HEK293 (cell line): ENCODE measurements around the gene AGAP1.

ENCODE experiments used
- CTCF ChIA-PET: fragments of 350-600 bp; formaldehyde crosslinking; extraction: SDS; loops from one replicate; lab custom pipeline; 2021; ENCODE audit warnings: antibody characterized with exemption; lab: Yijun Ruan, JAX
- POLR2A ChIA-PET: fragments of 300-600 bp; formaldehyde crosslinking; extraction: SDS; loops from one replicate; lab custom pipeline; 2020; ENCODE audit warnings: antibody characterized with exemption, inconsistent platforms; lab: Yijun Ruan, JAX
- H3K27ac ChIP-seq: fragments of 200-500 bp; sonication (Bioruptor generic); 2 replicates; pipeline ENCODE4 v1.5.1; 2014; ENCODE audit warnings: low read depth, low read length, control low read depth, inconsistent platforms; ENCODE audit errors: extremely low read depth
- H3K36me3 ChIP-seq, 2 experiments: fragments of 200-500 bp in 1 of 2; sonication (Bioruptor generic) in 1 of 2; 1 replicate in 1 of 2; 2 replicates in 1 of 2; pipeline ENCODE4 v1.5.1; 2014 to 2017; ENCODE audit warnings: inconsistent platforms in 2 of 2, low read length in 2 of 2; ENCODE audit not compliant: control insufficient read depth in 2 of 2, insufficient read depth in 1 of 2
- H3K4me1 ChIP-seq: fragments of 200-500 bp; sonication (Bioruptor generic); 2 replicates; pipeline ENCODE4 v1.5.1; 2014; ENCODE audit warnings: mild to moderate bottlenecking, low read length, inconsistent platforms; ENCODE audit not compliant: control insufficient read depth, insufficient read depth
- H3K4me3 ChIP-seq: 2 replicates; pipeline ENCODE4 v1.5.1; 2011; ENCODE audit warnings: low read depth, mild to moderate bottlenecking, control low read depth, low read length, moderate library complexity
- H3K9me3 ChIP-seq: fragments of 200-500 bp; sonication (Bioruptor generic); 2 replicates; pipeline ENCODE4 v1.5.1; 2014; ENCODE audit warnings: low read depth, low read length, inconsistent platforms; ENCODE audit not compliant: control insufficient read depth, insufficient read depth
- GLI2 ChIP-seq: fragments of 450-650 bp; formaldehyde crosslinking; IDR thresholded peaks from 2 replicates; pipeline ENCODE4; 2017; ENCODE audit warnings: missing biosample characterization, missing genetic modification characterization, low read depth, borderline replicate concordance
- REST ChIP-seq: fragments of 450-650 bp; formaldehyde crosslinking; IDR thresholded peaks from 2 replicates; pipeline ENCODE4 v1.5.1; 2016; ENCODE audit warnings: missing biosample characterization, missing genetic modification characterization
- SP3 ChIP-seq: fragments of 450-650 bp; formaldehyde crosslinking; IDR thresholded peaks from 2 replicates; pipeline ENCODE4 v1.5.1; 2016; ENCODE audit warnings: missing biosample characterization, missing genetic modification characterization
- TSHZ1 ChIP-seq: fragments of 450-650 bp; formaldehyde crosslinking; IDR thresholded peaks from 2 replicates; pipeline ENCODE4 v1.5.1; 2016; ENCODE audit warnings: missing biosample characterization, missing genetic modification characterization, borderline replicate concordance
- ZBTB7A ChIP-seq: fragments of 450-650 bp; formaldehyde crosslinking; IDR thresholded peaks from 2 replicates; pipeline ENCODE4 v1.5.1; 2016; ENCODE audit warnings: low read depth, missing biosample characterization, missing genetic modification characterization
- ZFHX2 ChIP-seq: fragments of 450-650 bp; formaldehyde crosslinking; conservative IDR thresholded peaks from 2 replicates; pipeline ENCODE4 v1.5.1; 2016; ENCODE audit warnings: missing biosample characterization, missing genetic modification characterization
- ZNF114 ChIP-seq: fragments of 450-650 bp; formaldehyde crosslinking; IDR thresholded peaks from 2 replicates; pipeline ENCODE4 v1.5.0; 2017; ENCODE audit warnings: missing biosample characterization, missing genetic modification characterization
- ZNF121 ChIP-seq: fragments of 450-650 bp; formaldehyde crosslinking; IDR thresholded peaks from 2 replicates; pipeline ENCODE4 v1.5.1; 2016; ENCODE audit warnings: missing biosample characterization, missing genetic modification characterization
- ZNF138 ChIP-seq: fragments of 450-650 bp; formaldehyde crosslinking; IDR thresholded peaks from 2 replicates; pipeline ENCODE4 v1.5.1; 2016; ENCODE audit warnings: missing biosample characterization, missing genetic modification characterization, borderline replicate concordance
- ZNF140 ChIP-seq: fragments of 450-650 bp; formaldehyde crosslinking; IDR thresholded peaks from 2 replicates; pipeline ENCODE4 v1.5.1; 2016; ENCODE audit warnings: missing biosample characterization, missing genetic modification characterization
- ZNF184 ChIP-seq: fragments of 450-650 bp; IDR thresholded peaks from 2 replicates; pipeline ENCODE4 v1.5.1; 2018; ENCODE audit warnings: missing biosample characterization, mild to moderate bottlenecking, missing genetic modification characterization
- ZNF266 ChIP-seq: fragments of 450-650 bp; formaldehyde crosslinking; IDR thresholded peaks from 2 replicates; pipeline ENCODE4 v1.5.1; 2016; ENCODE audit warnings: missing biosample characterization, missing genetic modification characterization, low read depth
- ZNF280C ChIP-seq: fragments of 450-650 bp; formaldehyde crosslinking; IDR thresholded peaks from 2 replicates; pipeline ENCODE4 v1.5.1; 2016; ENCODE audit warnings: missing biosample characterization, missing genetic modification characterization
- ZNF350 ChIP-seq: fragments of 450-650 bp; formaldehyde crosslinking; IDR thresholded peaks from 2 replicates; pipeline ENCODE4 v1.5.0; 2017; ENCODE audit warnings: missing biosample characterization, mild to moderate bottlenecking, missing genetic modification characterization
- ZNF362 ChIP-seq: fragments of 450-650 bp; formaldehyde crosslinking; IDR thresholded peaks from 2 replicates; pipeline ENCODE4 v1.5.1; 2016; ENCODE audit warnings: missing biosample characterization, missing genetic modification characterization
- ZNF391 ChIP-seq: fragments of 450-650 bp; formaldehyde crosslinking; IDR thresholded peaks from 2 replicates; pipeline ENCODE4 v1.5.1; 2016; ENCODE audit warnings: low read depth, missing biosample characterization, missing genetic modification characterization, borderline replicate concordance
- ZNF529 ChIP-seq: fragments of 450-650 bp; formaldehyde crosslinking; IDR thresholded peaks from 2 replicates; pipeline ENCODE4 v1.5.1; 2017; ENCODE audit warnings: missing genetic modification characterization, missing biosample characterization; ENCODE audit not compliant: insufficient replicate concordance
- ZNF561 ChIP-seq: fragments of 450-650 bp; IDR thresholded peaks from 2 replicates; pipeline ENCODE4 v1.5.1; 2018; ENCODE audit warnings: missing biosample characterization, missing genetic modification characterization, borderline replicate concordance
- ZNF571 ChIP-seq: fragments of 450-650 bp; formaldehyde crosslinking; IDR thresholded peaks from 2 replicates; pipeline ENCODE4 v1.5.0; 2017; ENCODE audit warnings: missing biosample characterization, missing genetic modification characterization
- ZNF580 ChIP-seq: fragments of 450-650 bp; formaldehyde crosslinking; IDR thresholded peaks from 2 replicates; pipeline ENCODE4 v1.5.1; 2016; ENCODE audit warnings: missing biosample characterization, missing genetic modification characterization
- ZNF629 ChIP-seq: fragments of 450-650 bp; formaldehyde crosslinking; IDR thresholded peaks from 2 replicates; pipeline ENCODE4 v1.5.1; 2017; ENCODE audit warnings: missing biosample characterization, missing genetic modification characterization
- ZNF654 ChIP-seq: fragments of 450-650 bp; formaldehyde crosslinking; IDR thresholded peaks from 2 replicates; pipeline ENCODE4 v1.5.1; 2016; ENCODE audit warnings: low read depth, missing biosample characterization, missing genetic modification characterization
- ZNF692 ChIP-seq: fragments of 450-650 bp; formaldehyde crosslinking; IDR thresholded peaks from 2 replicates; pipeline ENCODE4 v1.5.1; 2016; ENCODE audit warnings: missing biosample characterization, missing genetic modification characterization
- ZNF701 ChIP-seq: fragments of 450-650 bp; formaldehyde crosslinking; IDR thresholded peaks from 2 replicates; pipeline ENCODE4 v1.5.1; 2016; ENCODE audit warnings: missing biosample characterization, missing genetic modification characterization
- ZNF785 ChIP-seq: fragments of 450-650 bp; formaldehyde crosslinking; IDR thresholded peaks from 2 replicates; pipeline ENCODE4 v1.5.1; 2016; ENCODE audit warnings: missing biosample characterization, missing genetic modification characterization
- ZXDB ChIP-seq: fragments of 450-650 bp; formaldehyde crosslinking; IDR thresholded peaks from 2 replicates; pipeline ENCODE4 v1.5.1; 2016; ENCODE audit warnings: missing biosample characterization, missing genetic modification characterization

AGAP1 gene

GRCh38 chr2:235627682-235628081 lies 133.8 kb downstream of the AGAP1 start (continued):
- TF ChIP-seq ZNF280C (no peak), ZNF266 (tag by site-specific recombination) (no peak), ZNF350 (no peak), ZNF629 (tag by site-specific recombination) (no peak), ZNF391 (tag by site-specific recombination) (no peak), SP3 (tag by site-specific recombination) (no peak), ZNF701 (tag by site-specific recombination) (no peak), ZNF184 (tag by site-specific recombination) (no peak), ZNF580 (tag by site-specific recombination) (no peak), ZNF654 (no peak)

- no peaks in the 10 kb centered on the region for H3K4me1 ChIP-seq
- H3K4me3 ChIP-seq, result no peak overlapping the region
- H3K27ac ChIP-seq, result no peak overlapping the region
- ChIA-PET POLR2A (no interaction called here), CTCF (no interaction called here)
- no peaks in the 10 kb centered on the region for H3K9me3 ChIP-seq
- H3K36me3 ChIP-seq, result no peaks in the 10 kb centered on the region
- TF ChIP-seq ZBTB7A (tag by site-specific recombination) (no peak), ZNF121 (tag by site-specific recombination) (no peak), ZNF692 (tag by site-specific recombination) (no peak), TSHZ1 (tag by site-specific recombination) (no peak), ZXDB (tag by site-specific recombination) (no peak), GLI2 (tag by site-specific recombination) (no peak), ZFHX2 (no peak), ZNF114 (tag by site-specific recombination) (no peak), ZNF362 (tag by site-specific recombination) (no peak), ZNF561 (tag by site-specific recombination) (no peak), ZNF138 (tag by site-specific recombination) (no peak), ZNF529 (tag by site-specific recombination) (no peak), ZNF785 (tag by site-specific recombination) (no peak), ZNF140 (no peak), REST (no peak), ZNF571 (tag by site-specific recombination) (no peak)
These were observed 137.0 kb downstream of the AGAP1 start for GRCh38 chr2:235630718-235631296.
